Neural progenitor cell (in vitro differentiated cells): Measurements from ENCODE around the gene WRAP53. TPM values are rescaled to one million over a fixed set of nuclear protein-coding genes. Genes with fewer than 3 reads are reported as not detected.

ENCODE experiments used
- DNase-seq: peaks from one replicate; pipeline ENCODE4 v3.0.0-alpha.2; 2016; ENCODE audit warnings: low spot score
- H2AFZ ChIP-seq: fragments of 200-600 bp; sonication (generic); replicated peaks from 2 replicates; pipeline ENCODE4 v1.6.1; 2016; ENCODE audit warnings: antibody characterized with exemption
- H3F3A ChIP-seq: fragments of 200-600 bp; sonication (generic); 2 replicates; pipeline ENCODE4 v1.6.1; 2016; ENCODE audit warnings: antibody characterized with exemption, low read depth
- H3K27ac ChIP-seq: fragments of 200-600 bp; sonication (generic); 2 replicates; pipeline ENCODE4 v1.5.1; 2016; ENCODE audit warnings: mild to moderate bottlenecking
- H3K27me3 ChIP-seq: fragments of 200-600 bp; sonication (generic); 2 replicates; pipeline ENCODE4 v1.6.1; 2016; ENCODE audit warnings: mild to moderate bottlenecking, moderate library complexity
- H3K36me3 ChIP-seq: fragments of 200-600 bp; sonication (generic); 2 replicates; pipeline ENCODE4 v1.5.1; 2016
- H3K4me1 ChIP-seq: fragments of 200-600 bp; sonication (generic); 2 replicates; pipeline ENCODE4 v1.6.1; 2016; ENCODE audit warnings: mixed run types
- H3K4me2 ChIP-seq: fragments of 200-600 bp; sonication (generic); 2 replicates; pipeline ENCODE4 v1.6.1; 2016
- H3K4me3 ChIP-seq: fragments of 200-600 bp; sonication (generic); 2 replicates; pipeline ENCODE4 v1.5.1; 2016
- H3K79me2 ChIP-seq: fragments of 200-600 bp; sonication (generic); 2 replicates; pipeline ENCODE4 v1.6.1; 2016; ENCODE audit warnings: low read depth
- H3K9ac ChIP-seq: fragments of 200-600 bp; sonication (generic); 2 replicates; pipeline ENCODE4 v1.6.1; 2016
- H3K9me3 ChIP-seq: fragments of 200-600 bp; sonication (generic); 2 replicates; pipeline ENCODE4 v1.5.1; 2016; ENCODE audit warnings: low read depth
- H4K20me1 ChIP-seq: fragments of 200-600 bp; sonication (generic); 2 replicates; pipeline ENCODE4 v1.6.1; 2016; ENCODE audit warnings: low read depth
- H3K27ac Mint-ChIP-seq: 3 replicates; pipeline ENCODE4 v1.8.0; 2021; ENCODE audit warnings: mixed read lengths
- H3K27me3 Mint-ChIP-seq: 2 replicates; pipeline ENCODE4 v1.8.0; 2022; ENCODE audit warnings: low read depth, mild to moderate bottlenecking, inconsistent platforms, moderate library complexity, mixed read lengths; ENCODE audit not compliant: insufficient read depth
- H3K36me3 Mint-ChIP-seq: 3 replicates; pipeline ENCODE4 v1.8.0; 2021; ENCODE audit warnings: mixed read lengths
- H3K4me1 Mint-ChIP-seq: 3 replicates; pipeline ENCODE4 v1.8.0; 2021; ENCODE audit warnings: mixed read lengths
- H3K4me3 Mint-ChIP-seq: 3 replicates; pipeline ENCODE4 v1.8.0; 2021; ENCODE audit warnings: mild to moderate bottlenecking, moderate library complexity, mixed read lengths
- H3K9me3 Mint-ChIP-seq: 3 replicates; pipeline ENCODE4 v1.8.0; 2020; ENCODE audit warnings: mixed read lengths
- CTCF ChIP-seq: fragments of 200-600 bp; sonication (generic); IDR thresholded peaks from 2 replicates; pipeline ENCODE4 v1.5.1; 2017; ENCODE audit warnings: antibody characterized with exemption, mild to moderate bottlenecking
- EZH2 ChIP-seq: fragments of 200-600 bp; sonication (generic); IDR thresholded peaks from 2 replicates; pipeline ENCODE4 v1.6.1; 2017; ENCODE audit warnings: antibody characterized with exemption, mild to moderate bottlenecking, moderate library complexity
- EZH2phosphoT487 ChIP-seq: fragments of 200-600 bp; sonication (generic); IDR thresholded peaks from 2 replicates; pipeline ENCODE4 v1.6.1; 2017; ENCODE audit warnings: antibody characterized with exemption
- total RNA-seq: library from RNA; depleted of rRNA; stranded (reverse); fragments of >200 nt; gene quantifications from 2 replicates; pipeline ENCODE4 v1.2.3, GENCODE V29; 2015; ENCODE audit warnings: low replicate concordance

Gene WRAP53
- total RNA-seq, 1 donor from 2014 or later = 12.6 TPM

- TF ChIP-seq CTCF (no peak), EZH2 (no peak), EZH2phosphoT487 (no peak)
- peaks cover 11% of the 10 kb centered on the region for H3K36me3 ChIP-seq
- Mint-ChIP-seq H3K4me3 (no peak overlapping the region), H3K9me3 (peaks cover 8% of the 10 kb centered on the region), H3K36me3 (peaks cover 45% of the 10 kb centered on the region), H3K4me1 (peaks cover 9% of the 10 kb centered on the region), H3K27ac (no peak overlapping the region), H3K27me3 (peaks cover 5% of the 10 kb centered on the region)
- DNase-seq = no peak
- H3K27ac ChIP-seq = no peak overlapping the region
- peaks cover 4% of the 10 kb centered on the region for H3K9me3 ChIP-seq
- H3K9ac ChIP-seq = no peak overlapping the region
- H3K79me2 ChIP-seq = peaks cover 32% of the 10 kb centered on the region
- H3K4me1 ChIP-seq = peaks cover 16% of the 10 kb centered on the region
- no peaks in the 10 kb centered on the region for H3F3A ChIP-seq
- H2AFZ ChIP-seq = no peak overlapping the region
- H4K20me1 ChIP-seq = peaks cover 19% of the 10 kb centered on the region
- H3K27me3 ChIP-seq = no peaks in the 10 kb centered on the region
- H3K4me2 ChIP-seq = no peak overlapping the region
- no peak overlapping the region for H3K4me3 ChIP-seq
Measured at GRCh38 chr17:7674934-7675333, 13.3 kb upstream of the WRAP53 start.

DNA sequence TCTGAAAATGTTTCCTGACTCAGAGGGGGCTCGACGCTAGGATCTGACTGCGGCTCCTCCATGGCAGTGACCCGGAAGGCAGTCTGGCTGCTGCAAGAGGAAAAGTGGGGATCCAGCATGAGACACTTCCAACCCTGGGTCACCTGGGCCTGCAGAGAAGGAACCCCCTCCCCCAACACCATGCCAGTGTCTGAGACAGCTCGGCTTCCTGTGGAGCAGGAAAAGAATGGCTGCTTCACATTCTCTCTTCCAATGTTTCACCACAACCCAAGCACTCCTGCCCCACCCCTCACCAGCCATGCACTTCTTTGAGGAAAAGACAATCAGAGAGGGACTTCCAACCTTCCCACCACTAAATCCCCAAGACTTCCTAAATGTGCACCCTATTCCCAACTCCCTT lies 11.7 kb upstream of the WRAP53 start:
- DNase-seq = no peak
- no peak overlapping the region for H3K27ac ChIP-seq
- no peak overlapping the region for H3K4me3 Mint-ChIP-seq
- H3K9me3 ChIP-seq = peaks cover 4% of the 10 kb centered on the region
- no peak overlapping the region for H3K27ac Mint-ChIP-seq
- peak overlapping the region; percentile 54 for H3K4me2 ChIP-seq
- peaks cover 16% of the 10 kb centered on the region for H3K4me1 ChIP-seq
- no peak for TF ChIP-seq CTCF
- no peak for TF ChIP-seq EZH2phosphoT487
- TF ChIP-seq EZH2 = no peak
- peaks cover 48% of the 10 kb centered on the region for H3K79me2 ChIP-seq
- no peak overlapping the region for H3K4me3 ChIP-seq
- no peaks in the 10 kb centered on the region for H3F3A ChIP-seq
- H3K27me3 Mint-ChIP-seq = peaks cover 5% of the 10 kb centered on the region
- H4K20me1 ChIP-seq = peaks cover 19% of the 10 kb centered on the region
- H3K9ac ChIP-seq = no peak overlapping the region
- no peak overlapping the region for H2AFZ ChIP-seq
- no peaks in the 10 kb centered on the region for H3K27me3 ChIP-seq
- H3K9me3 Mint-ChIP-seq = peaks cover 8% of the 10 kb centered on the region
- peaks cover 11% of the 10 kb centered on the region for H3K36me3 ChIP-seq
- peaks cover 9% of the 10 kb centered on the region for H3K4me1 Mint-ChIP-seq
- H3K36me3 Mint-ChIP-seq = peaks cover 38% of the 10 kb centered on the region

DNA sequence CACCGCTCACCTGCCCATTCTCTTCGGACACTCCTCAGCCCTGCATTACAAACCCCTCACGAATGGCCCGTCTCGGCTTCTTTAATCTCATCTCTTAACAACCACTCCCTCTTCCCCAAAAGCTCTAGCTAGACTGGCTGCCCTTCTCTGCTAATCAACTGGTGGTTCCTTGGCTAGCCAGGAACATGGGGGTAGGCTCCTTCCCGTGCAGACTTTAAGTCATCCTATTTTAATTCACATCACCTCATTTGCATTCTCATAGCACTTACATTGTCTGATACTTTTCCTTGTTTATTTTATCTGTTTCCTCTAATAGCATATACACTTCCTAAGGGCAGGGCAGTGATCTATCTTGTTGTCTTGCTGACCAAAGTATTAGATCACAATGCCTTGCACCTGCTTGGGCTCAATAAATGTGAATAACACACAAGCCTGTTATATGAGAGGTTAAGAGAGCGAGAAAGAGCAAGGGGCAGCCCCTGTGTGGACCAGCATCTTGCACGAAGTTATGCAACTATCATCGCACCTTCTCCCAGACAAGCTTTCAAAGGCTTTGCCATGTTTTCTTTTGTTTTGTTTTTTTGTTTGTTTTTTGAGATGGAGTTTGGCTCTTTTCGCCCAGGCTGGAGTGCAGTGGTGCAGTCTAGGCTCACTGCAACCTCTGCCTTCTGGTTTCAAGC lies 10.7 kb upstream of the WRAP53 start:
- Histone ChIP-seq H2AFZ (no peak overlapping the region), H3K4me3 (peak overlapping the region; percentile 12), H3K9ac (no peak overlapping the region), H3F3A (peaks cover 4% of the 10 kb centered on the region), H3K27ac (peak overlapping the region; percentile 5), H3K4me2 (peak overlapping the region; percentile 54), H3K79me2 (peaks cover 58% of the 10 kb centered on the region), H3K4me1 (peaks cover 16% of the 10 kb centered on the region), H3K27me3 (no peaks in the 10 kb centered on the region), H3K9me3 (peaks cover 4% of the 10 kb centered on the region), H4K20me1 (peaks cover 19% of the 10 kb centered on the region), H3K36me3 (peaks cover 11% of the 10 kb centered on the region)
- peaks cover 9% of the 10 kb centered on the region for H3K4me1 Mint-ChIP-seq
- peaks cover 8% of the 10 kb centered on the region for H3K9me3 Mint-ChIP-seq
- no peak for TF ChIP-seq EZH2
- no peak for TF ChIP-seq CTCF
- no peak for TF ChIP-seq EZH2phosphoT487
- H3K36me3 Mint-ChIP-seq = peaks cover 37% of the 10 kb centered on the region
- H3K27ac Mint-ChIP-seq = no peak overlapping the region
- H3K27me3 Mint-ChIP-seq = peaks cover 5% of the 10 kb centered on the region
- peak; percentile 25 for DNase-seq
- no peak overlapping the region for H3K4me3 Mint-ChIP-seq
